Measurements from ENCODE around the gene ITPR2. TPM values are rescaled to one million over a fixed set of nuclear protein-coding genes. Genes with fewer than 3 reads are reported as not detected.
A peak's percentile ranks its signal among the peaks of the same experiment; 100 is the strongest.
"Not testable (repeated sequence)": the region's sequence is repeated elsewhere in the genome, so short reads cannot be mapped to it uniquely, and the experiment has no call there.

The ITPR2 gene
- total and polyA plus RNA-seq, 2 donors: 8.8 to 34.0 TPM

DNA sequence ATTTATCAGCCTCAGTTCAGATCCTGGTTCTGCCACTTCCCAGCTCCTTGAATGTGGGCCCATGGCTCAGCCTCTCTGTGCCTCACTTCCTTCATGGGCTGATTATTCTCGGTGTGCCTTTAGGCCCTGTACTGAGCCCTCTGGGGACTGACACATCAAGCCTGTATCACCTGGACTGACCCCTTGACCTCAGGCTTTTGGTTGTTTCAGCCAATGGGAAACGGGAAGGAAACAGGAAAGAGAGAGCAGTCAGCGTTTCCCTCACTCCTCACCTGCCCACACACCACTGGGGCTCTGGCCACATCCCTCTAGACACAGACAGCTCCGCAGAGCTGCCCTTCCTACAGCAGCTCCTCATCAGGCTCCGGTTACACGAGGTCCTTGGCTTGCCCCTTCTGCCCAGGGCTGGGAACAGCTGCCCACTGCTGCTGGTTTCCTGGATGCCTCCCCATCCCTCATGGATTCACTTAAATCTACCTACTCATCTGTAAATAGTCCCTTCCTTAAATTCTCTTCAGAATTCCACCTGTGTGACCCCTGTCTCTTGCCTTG is 37.0 kb upstream of the ITPR2 start:
- Histone ChIP-seq H3K9me3 (ENCODE audit: control insufficient read depth in 2 of 2, insufficient read depth in 1 of 2, low read length in 1 of 2) (no peaks in the 10 kb centered on the region), H3K36me3 (ENCODE audit: control insufficient read depth in 2 of 2, insufficient read depth in 2 of 2, low read length in 1 of 2) (no peaks in the 10 kb centered on the region), H3K27ac (ENCODE audit: low read depth in 1 of 2, low read length in 1 of 2) (no peak overlapping the region), H3K4me3 (ENCODE audit: low read length in 2 of 2) (no peak overlapping the region), H3K27me3 (ENCODE audit: control insufficient read depth in 2 of 2, insufficient read depth in 1 of 2, low read length in 1 of 2) (no peaks in the 10 kb centered on the region), H3K4me1 (ENCODE audit: control insufficient read depth in 2 of 2, insufficient read depth in 2 of 2, low read length in 2 of 2) (peaks cover 16 to 48% of the 10 kb centered on the region in 2 donors)
- DNase-seq (ENCODE audit: low read depth in 6 of 9, low spot score in 9 of 9): no peak
- WGBS: 59% methylated on average over 6 of the region's 6 CpGs

DNA sequence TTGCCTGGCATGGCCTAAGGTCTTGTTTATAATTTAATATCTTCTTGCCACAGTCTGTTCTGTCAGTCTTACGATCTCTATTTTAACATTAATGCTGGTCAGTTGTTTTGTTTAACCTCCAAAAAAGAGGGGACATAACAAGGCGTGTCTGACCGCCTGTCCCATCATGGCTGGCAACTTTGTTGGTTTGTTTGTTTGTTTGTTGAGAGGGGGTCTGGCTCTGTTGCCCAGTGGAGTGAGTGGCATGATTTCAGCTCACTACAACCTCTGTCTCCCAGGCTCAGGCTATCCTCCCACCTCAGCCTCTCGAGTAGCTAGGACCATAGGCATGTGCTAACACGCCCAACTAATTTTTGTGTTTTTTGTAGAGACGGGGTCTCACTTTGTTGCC is 36.1 kb upstream of the ITPR2 start:
- Histone ChIP-seq H3K27ac (ENCODE audit: low read depth in 1 of 2, low read length in 1 of 2) (no peak overlapping the region), H3K27me3 (ENCODE audit: control insufficient read depth in 2 of 2, insufficient read depth in 1 of 2, low read length in 1 of 2) (no peaks in the 10 kb centered on the region), H3K36me3 (ENCODE audit: control insufficient read depth in 2 of 2, insufficient read depth in 2 of 2, low read length in 1 of 2) (no peaks in the 10 kb centered on the region), H3K9me3 (ENCODE audit: control insufficient read depth in 2 of 2, insufficient read depth in 1 of 2, low read length in 1 of 2) (no peaks in the 10 kb centered on the region), H3K4me3 (ENCODE audit: low read length in 2 of 2) (no peak overlapping the region), H3K4me1 (ENCODE audit: control insufficient read depth in 2 of 2, insufficient read depth in 2 of 2, low read length in 2 of 2) (peaks cover 16 to 42% of the 10 kb centered on the region in 2 donors)
- WGBS: 98% methylated on average over 6 of the region's 6 CpGs
- no peak for DNase-seq (ENCODE audit: low read depth in 6 of 9, low spot score in 9 of 9)

DNA sequence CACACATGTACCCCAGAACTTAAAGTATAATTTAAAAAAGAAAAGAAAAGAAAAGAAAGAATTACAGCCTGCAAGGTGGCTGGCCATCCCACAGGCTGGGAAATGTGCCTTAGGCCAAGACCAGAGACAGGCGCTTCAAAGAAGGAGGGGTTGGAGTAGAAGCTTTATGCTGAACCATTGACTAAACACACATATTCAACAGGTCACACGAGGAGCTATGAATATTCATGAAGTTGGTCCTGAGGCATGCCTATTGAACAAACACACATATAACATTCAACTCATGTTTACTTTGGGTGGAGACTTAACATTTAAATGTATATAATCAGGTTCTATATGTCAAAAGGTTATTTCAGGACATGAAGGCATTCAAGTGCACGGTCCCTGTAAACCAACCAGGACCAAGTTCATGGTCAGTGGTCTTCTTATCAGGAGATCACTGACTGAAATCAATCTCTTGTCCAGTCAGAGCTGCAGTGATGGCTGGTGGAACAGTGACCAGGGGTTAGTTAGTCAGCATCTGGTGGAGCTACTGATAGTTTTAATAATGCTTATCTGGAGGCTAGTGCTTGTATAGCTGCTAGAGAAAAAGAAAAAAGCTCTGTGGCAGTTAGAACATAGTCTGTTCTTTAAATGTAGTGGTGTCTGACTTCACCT is 35.6 kb upstream of the ITPR2 start:
- WGBS: 98% methylated on average over 3 of the region's 3 CpGs
- Histone ChIP-seq H3K27ac (ENCODE audit: low read depth in 1 of 2, low read length in 1 of 2) (no peak overlapping the region), H3K9me3 (ENCODE audit: control insufficient read depth in 2 of 2, insufficient read depth in 1 of 2, low read length in 1 of 2) (no peaks in the 10 kb centered on the region), H3K36me3 (ENCODE audit: control insufficient read depth in 2 of 2, insufficient read depth in 2 of 2, low read length in 1 of 2) (no peaks in the 10 kb centered on the region), H3K4me3 (ENCODE audit: low read length in 2 of 2) (no peak overlapping the region), H3K27me3 (ENCODE audit: control insufficient read depth in 2 of 2, insufficient read depth in 1 of 2, low read length in 1 of 2) (no peaks in the 10 kb centered on the region), H3K4me1 (ENCODE audit: control insufficient read depth in 2 of 2, insufficient read depth in 2 of 2, low read length in 2 of 2) (peaks cover 16 to 42% of the 10 kb centered on the region in 2 donors)
- no peak for DNase-seq (ENCODE audit: low read depth in 6 of 9, low spot score in 9 of 9)

DNA sequence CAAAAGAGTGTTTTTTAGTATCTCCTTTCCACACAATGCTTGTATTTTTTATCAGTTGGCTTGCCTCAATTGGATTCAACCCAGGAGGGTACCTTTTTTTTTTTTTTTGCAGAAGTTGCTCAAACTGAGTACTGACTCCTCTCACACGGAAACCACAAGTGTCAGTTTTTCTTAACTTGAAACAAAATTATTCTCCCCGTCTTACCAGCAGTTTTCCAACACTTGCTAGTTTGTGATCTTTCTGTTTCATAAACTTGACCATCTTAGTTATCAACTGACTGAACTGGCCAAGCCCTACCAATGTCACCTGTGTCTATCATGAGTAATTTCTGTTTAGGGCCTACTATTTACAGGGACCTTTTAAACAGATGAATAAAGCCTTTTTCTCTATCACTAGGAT is 34.1 kb upstream of the ITPR2 start:
- 1% methylated on average over 2 of the region's 2 CpGs for WGBS
- Histone ChIP-seq H3K27me3 (ENCODE audit: control insufficient read depth in 2 of 2, insufficient read depth in 1 of 2, low read length in 1 of 2) (no peaks in the 10 kb centered on the region), H3K36me3 (ENCODE audit: control insufficient read depth in 2 of 2, insufficient read depth in 2 of 2, low read length in 1 of 2) (no peaks in the 10 kb centered on the region), H3K4me1 (ENCODE audit: control insufficient read depth in 2 of 2, insufficient read depth in 2 of 2, low read length in 2 of 2) (peaks cover 16 to 42% of the 10 kb centered on the region in 2 donors), H3K27ac (ENCODE audit: low read depth in 1 of 2, low read length in 1 of 2) (peak overlapping the region; percentile 79 to 87), H3K9me3 (ENCODE audit: control insufficient read depth in 2 of 2, insufficient read depth in 1 of 2, low read length in 1 of 2) (peaks cover 0 to 1% of the 10 kb centered on the region in 2 donors), H3K4me3 (ENCODE audit: low read length in 2 of 2) (no peak overlapping the region)
- peak in 6 of 9 donors; percentile 52 to 83 (median 59) for DNase-seq (ENCODE audit: low read depth in 6 of 9, low spot score in 9 of 9)

DNA sequence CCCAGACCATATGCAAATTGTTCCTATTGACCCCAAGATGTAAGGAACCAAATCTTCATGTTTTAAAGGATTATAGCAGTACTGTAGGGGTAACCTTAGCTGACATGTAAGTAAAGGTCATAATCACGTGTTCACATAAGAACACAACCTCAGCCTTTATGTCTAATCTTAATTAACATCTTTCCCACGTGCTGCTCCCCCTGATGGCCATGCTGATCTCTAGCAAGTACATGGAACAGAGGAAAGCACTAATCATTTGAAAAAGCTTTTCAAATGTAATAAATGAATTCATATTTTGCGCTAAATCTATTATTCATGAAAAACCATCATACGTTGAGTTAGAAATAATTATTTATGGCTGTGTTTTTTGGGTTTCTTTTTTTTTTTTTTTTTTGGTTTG is 30.5 kb upstream of the ITPR2 start:
- no peaks in the 10 kb centered on the region for H3K36me3 ChIP-seq (ENCODE audit: control insufficient read depth in 2 of 2, insufficient read depth in 2 of 2, low read length in 1 of 2)
- peaks cover 4 to 15% of the 10 kb centered on the region in 2 donors for H3K4me1 ChIP-seq (ENCODE audit: control insufficient read depth in 2 of 2, insufficient read depth in 2 of 2, low read length in 2 of 2)
- no peak for DNase-seq (ENCODE audit: low read depth in 6 of 9, low spot score in 9 of 9)
- peaks cover 0 to 4% of the 10 kb centered on the region in 2 donors for H3K9me3 ChIP-seq (ENCODE audit: control insufficient read depth in 2 of 2, insufficient read depth in 1 of 2, low read length in 1 of 2)
- 67% methylated on average over 4 of the region's 4 CpGs for WGBS
- no peaks in the 10 kb centered on the region for H3K27me3 ChIP-seq (ENCODE audit: control insufficient read depth in 2 of 2, insufficient read depth in 1 of 2, low read length in 1 of 2)
- no peak overlapping the region for H3K4me3 ChIP-seq (ENCODE audit: low read length in 2 of 2)
- no peak overlapping the region for H3K27ac ChIP-seq (ENCODE audit: low read depth in 1 of 2, low read length in 1 of 2)

DNA sequence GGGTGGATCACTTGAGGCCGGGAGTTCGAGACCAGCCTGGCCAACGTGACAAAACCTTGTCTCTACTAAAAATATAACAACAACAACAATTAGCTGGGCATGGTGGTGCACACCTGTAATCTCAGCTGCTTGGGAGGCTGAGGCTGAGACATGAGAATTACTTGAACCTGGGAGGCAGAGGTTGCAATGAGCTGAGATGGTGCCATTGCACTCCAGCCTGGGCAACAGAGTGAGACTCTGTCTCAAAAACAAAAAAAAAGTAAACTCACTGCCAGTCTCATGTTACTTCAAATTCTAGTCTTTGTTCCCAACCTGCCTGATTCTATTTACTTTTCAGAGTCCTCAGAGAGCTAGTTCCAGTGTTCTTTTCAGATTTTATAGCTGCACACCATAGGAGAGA is 29.8 kb upstream of the ITPR2 start:
- not testable (repeated sequence) for DNase-seq (ENCODE audit: low read depth in 6 of 9, low spot score in 9 of 9); H3K36me3 ChIP-seq (ENCODE audit: control insufficient read depth in 2 of 2, insufficient read depth in 2 of 2, low read length in 1 of 2); H3K27me3 ChIP-seq (ENCODE audit: control insufficient read depth in 2 of 2, insufficient read depth in 1 of 2, low read length in 1 of 2); H3K27ac ChIP-seq (ENCODE audit: low read depth in 1 of 2, low read length in 1 of 2); H3K4me3 ChIP-seq (ENCODE audit: low read length in 2 of 2); H3K9me3 ChIP-seq (ENCODE audit: control insufficient read depth in 2 of 2, insufficient read depth in 1 of 2, low read length in 1 of 2)
- H3K4me1 ChIP-seq (ENCODE audit: control insufficient read depth in 2 of 2, insufficient read depth in 2 of 2, low read length in 2 of 2): peaks cover 4 to 15% of the 10 kb centered on the region in 2 donors
- over 99% methylated on average over 3 of the region's 3 CpGs for WGBS

DNA sequence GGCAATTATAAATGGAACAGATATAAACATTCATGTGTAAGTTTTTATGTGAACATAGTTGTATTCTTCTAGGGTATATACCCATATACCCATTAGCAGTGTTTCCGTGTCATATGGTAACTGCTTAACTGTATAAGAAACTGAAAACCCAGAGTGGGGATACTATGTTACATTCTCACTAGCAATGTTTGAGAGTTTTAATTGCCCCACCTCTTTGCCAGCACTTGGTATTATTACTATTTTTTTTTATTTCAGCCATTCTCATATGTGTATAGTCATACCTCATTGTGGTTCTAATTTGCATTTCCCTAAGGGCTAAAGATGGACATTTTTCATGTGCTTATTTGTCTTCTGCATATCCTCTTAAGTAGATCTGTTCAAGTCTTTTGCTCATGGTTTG is 28.7 kb upstream of the ITPR2 start:
- peaks cover 4 to 11% of the 10 kb centered on the region in 2 donors for H3K4me1 ChIP-seq (ENCODE audit: control insufficient read depth in 2 of 2, insufficient read depth in 2 of 2, low read length in 2 of 2)
- no peak for DNase-seq (ENCODE audit: low read depth in 6 of 9, low spot score in 9 of 9)
- no peaks in the 10 kb centered on the region for H3K36me3 ChIP-seq (ENCODE audit: control insufficient read depth in 2 of 2, insufficient read depth in 2 of 2, low read length in 1 of 2)
- peaks cover 0 to 4% of the 10 kb centered on the region in 2 donors for H3K9me3 ChIP-seq (ENCODE audit: control insufficient read depth in 2 of 2, insufficient read depth in 1 of 2, low read length in 1 of 2)
- no peak overlapping the region for H3K27ac ChIP-seq (ENCODE audit: low read depth in 1 of 2, low read length in 1 of 2)
- no peak overlapping the region for H3K4me3 ChIP-seq (ENCODE audit: low read length in 2 of 2)
- 99% methylated on average over 1 of the region's 1 CpG for WGBS
- no peaks in the 10 kb centered on the region for H3K27me3 ChIP-seq (ENCODE audit: control insufficient read depth in 2 of 2, insufficient read depth in 1 of 2, low read length in 1 of 2)

DNA sequence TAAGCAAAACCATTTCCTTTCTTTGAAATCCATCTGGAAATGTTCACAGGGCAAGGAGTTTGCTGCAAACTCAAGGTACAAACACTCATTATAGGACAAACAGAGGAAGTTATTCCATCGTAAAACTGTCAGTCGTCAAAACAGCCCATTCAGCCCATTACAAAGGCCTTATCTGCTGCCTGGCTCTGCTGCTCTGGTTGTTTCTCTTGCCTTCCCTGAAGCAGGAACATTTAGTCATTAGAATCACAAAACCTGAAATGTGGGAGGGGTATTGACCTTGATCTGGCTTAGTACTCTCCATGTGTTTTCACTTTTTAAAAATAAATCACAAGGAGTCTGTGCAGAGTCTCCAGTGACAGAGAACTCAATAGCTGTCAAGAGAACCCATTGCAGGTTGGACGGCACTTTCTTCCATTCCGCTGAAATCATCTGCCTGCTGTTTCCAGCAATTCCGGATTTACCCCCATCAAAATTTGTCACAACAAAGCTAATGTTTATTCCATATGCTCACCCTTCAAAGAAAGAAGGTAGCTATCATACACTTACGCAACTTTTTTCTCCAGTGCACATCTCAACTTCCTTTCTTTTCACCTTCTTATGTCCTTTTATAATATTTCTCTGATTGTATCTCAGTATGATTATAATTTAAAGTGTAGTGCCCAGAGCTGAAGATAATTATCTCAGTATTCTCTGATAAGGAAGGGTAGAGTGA is 24.6 kb upstream of the ITPR2 start:
- Histone ChIP-seq H3K36me3 (ENCODE audit: control insufficient read depth in 2 of 2, insufficient read depth in 2 of 2, low read length in 1 of 2) (no peaks in the 10 kb centered on the region), H3K4me1 (ENCODE audit: control insufficient read depth in 2 of 2, insufficient read depth in 2 of 2, low read length in 2 of 2) (peaks cover 6 to 14% of the 10 kb centered on the region in 2 donors), H3K27ac (ENCODE audit: low read depth in 1 of 2, low read length in 1 of 2) (no peak overlapping the region), H3K4me3 (ENCODE audit: low read length in 2 of 2) (no peak overlapping the region), H3K9me3 (ENCODE audit: control insufficient read depth in 2 of 2, insufficient read depth in 1 of 2, low read length in 1 of 2) (peaks cover 0 to 4% of the 10 kb centered on the region in 2 donors), H3K27me3 (ENCODE audit: control insufficient read depth in 2 of 2, insufficient read depth in 1 of 2, low read length in 1 of 2) (no peaks in the 10 kb centered on the region)
- DNase-seq (ENCODE audit: low read depth in 6 of 9, low spot score in 9 of 9): no peak
- WGBS: 80% methylated on average over 6 of the region's 6 CpGs

DNA sequence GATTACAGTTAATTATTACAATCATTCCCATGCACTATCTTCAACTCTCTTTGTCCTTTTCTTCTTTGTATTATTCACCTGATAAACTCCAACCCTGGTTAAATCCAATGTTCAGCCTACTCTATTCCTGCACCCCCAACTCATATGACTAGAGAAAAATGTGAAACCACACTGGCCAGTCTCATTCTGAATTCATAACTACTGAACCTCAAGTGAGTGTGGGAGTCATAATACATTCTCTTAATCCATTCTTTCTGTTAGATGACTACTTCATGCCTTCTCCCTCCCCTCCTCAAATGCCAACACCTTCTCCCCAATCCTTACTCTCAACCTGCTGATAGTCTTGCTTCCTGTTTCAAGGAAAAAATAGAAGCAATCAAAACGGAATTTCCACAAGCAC is 22.3 kb upstream of the ITPR2 start:
- H3K4me3 ChIP-seq (ENCODE audit: low read length in 2 of 2): no peak overlapping the region
- no peaks in the 10 kb centered on the region for H3K9me3 ChIP-seq (ENCODE audit: control insufficient read depth in 2 of 2, insufficient read depth in 1 of 2, low read length in 1 of 2)
- no peaks in the 10 kb centered on the region for H3K36me3 ChIP-seq (ENCODE audit: control insufficient read depth in 2 of 2, insufficient read depth in 2 of 2, low read length in 1 of 2)
- peaks cover 6 to 14% of the 10 kb centered on the region in 2 donors for H3K4me1 ChIP-seq (ENCODE audit: control insufficient read depth in 2 of 2, insufficient read depth in 2 of 2, low read length in 2 of 2)
- H3K27me3 ChIP-seq (ENCODE audit: control insufficient read depth in 2 of 2, insufficient read depth in 1 of 2, low read length in 1 of 2): no peaks in the 10 kb centered on the region
- no peak overlapping the region for H3K27ac ChIP-seq (ENCODE audit: low read depth in 1 of 2, low read length in 1 of 2)
- WGBS: 56% methylated on average over 1 of the region's 1 CpG
- no peak for DNase-seq (ENCODE audit: low read depth in 6 of 9, low spot score in 9 of 9)

Measured in thymus (tissue), 11 donors.